A549 (cell line): ENCODE data around the gene SELPLG. TPM values are rescaled to one million over a fixed set of nuclear protein-coding genes. Genes with fewer than 3 reads are reported as not detected.

ENCODE experiments used
- ATAC-seq, 2 experiments: fragments of 200-7000 bp in 1 of 2; fragments of >200 bp in 1 of 2; cut with Nextera tagmentation in 1 of 2; cut with Tn5 transposase in 1 of 2; 3 replicates each; pipeline versions ENCODE4 v1.8.0 to v1.9.1; 2018 to 2020; ENCODE audit warnings: mild to moderate bottlenecking in 1 of 2, moderate library complexity in 1 of 2
- CTCF ChIA-PET: fragments of 300-600 bp; sonication (Branson Sonifier 250); formaldehyde crosslinking; extraction: SDS; loops from one replicate; lab custom pipeline; 2021; ENCODE audit warnings: antibody characterized with exemption, inconsistent platforms; lab: Yijun Ruan, JAX
- POLR2A ChIA-PET: fragments of 350-600 bp; formaldehyde crosslinking; extraction: SDS; loops from one replicate; lab custom pipeline; 2021; ENCODE audit warnings: antibody characterized with exemption, inconsistent platforms; lab: Yijun Ruan, JAX
- DNase-seq, 2 experiments: peaks; one replicate each; pipeline versions ENCODE4 v3.0.0 to v3.0.0-alpha.2; 2011 to 2016; ENCODE audit warnings: low read depth in 1 of 2, low spot score in 1 of 2
- FAIRE-seq: peaks from 2 replicates; lab custom pipeline; 2011; peaks lifted over from hg19 to GRCh38; lab: Jason Lieb, UNC
- H3K27ac ChIP-seq, 2 experiments: fragments of >200 bp; sonication (Bioruptor Twin); formaldehyde crosslinking; 3 replicates each; pipeline ENCODE4 v1.5.1; 2016 to 2017
- H3K4me1 ChIP-seq: fragments of >200 bp; sonication (Bioruptor Twin); formaldehyde crosslinking; 3 replicates; pipeline ENCODE4 v1.6.1; 2016
- H3K4me2 ChIP-seq: fragments of >200 bp; sonication (Bioruptor Twin); formaldehyde crosslinking; 3 replicates; pipeline ENCODE4 v1.6.1; 2016
- H3K4me3 ChIP-seq: fragments of >200 bp; sonication (Bioruptor Twin); formaldehyde crosslinking; 3 replicates; pipeline ENCODE4 v1.5.1; 2016
- H3K9me3 ChIP-seq: fragments of >200 bp; sonication (Bioruptor Twin); formaldehyde crosslinking; 3 replicates; pipeline ENCODE4 v1.6.1; 2016
- CBX2 ChIP-seq: fragments of 200-600 bp; sonication (generic); IDR thresholded peaks from 2 replicates; pipeline ENCODE4 v1.6.1; 2016; ENCODE audit warnings: low read depth, mild to moderate bottlenecking, borderline replicate concordance
- CBX8 ChIP-seq: fragments of 200-600 bp; sonication (generic); IDR thresholded peaks from 2 replicates; pipeline ENCODE4 v1.6.1; 2016
- CHD2 ChIP-seq: fragments of 150-350 bp; IDR thresholded peaks from 2 replicates; pipeline ENCODE4 v1.6.1; 2014; ENCODE audit warnings: low read length; ENCODE audit not compliant: partially characterized antibody
- ESRRA ChIP-seq: fragments of 150-350 bp; IDR thresholded peaks from 2 replicates; pipeline ENCODE4 v1.6.1; 2014; ENCODE audit warnings: mild to moderate bottlenecking, low read length, borderline replicate concordance
- FOSL2 ChIP-seq, 2 experiments: fragments of 450-650 bp in 1 of 2; fragments of >200 bp in 1 of 2; sonication (Bioruptor Twin) in 1 of 2; formaldehyde crosslinking; IDR thresholded peaks; 2 replicates each; pipeline versions ENCODE4 v1.5.0 to v1.6.1; 2016 to 2020; ENCODE audit warnings: mild to moderate bottlenecking in 1 of 2, moderate library complexity in 1 of 2
- GATA3 ChIP-seq: IDR thresholded peaks from 2 replicates; pipeline ENCODE4 v1.6.1; 2012; ENCODE audit warnings: borderline replicate concordance
- HDAC2 ChIP-seq: fragments of 200-600 bp; sonication (generic); IDR thresholded peaks from 2 replicates; pipeline ENCODE4 v1.6.1; 2016
- HES2 ChIP-seq: fragments of >200 bp; sonication (Bioruptor Twin); formaldehyde crosslinking; IDR thresholded peaks from 2 replicates; pipeline ENCODE4 v1.6.1; 2016
- HOXB13 ChIP-seq: fragments of 250-450 bp; sonication (Bioruptor Pico); IDR thresholded peaks from 2 replicates; pipeline ENCODE4 v1.5.0; 2020; ENCODE audit warnings: low read depth, mild to moderate bottlenecking, moderate library complexity
- JUN ChIP-seq, 2 experiments: fragments of >200 bp; sonication (Bioruptor Twin); formaldehyde crosslinking; IDR thresholded peaks; 2 replicates in 1 of 2; 3 replicates in 1 of 2; pipeline ENCODE4 v1.6.1; 2016 to 2017
- JUNB ChIP-seq: fragments of >200 bp; sonication (Bioruptor Twin); formaldehyde crosslinking; IDR thresholded peaks from 2 replicates; pipeline ENCODE4 v1.6.1; 2016
- MYC ChIP-seq: IDR thresholded peaks from 2 replicates; pipeline ENCODE4 v1.6.1; 2012; ENCODE audit warnings: mild to moderate bottlenecking, inconsistent platforms, low read length, improper control_type of control experiment, borderline replicate concordance
- NPAS2 ChIP-seq: fragments of 250-450 bp; sonication (Bioruptor Pico); IDR thresholded peaks from 2 replicates; pipeline ENCODE4 v1.8.0; 2022; ENCODE audit warnings: mild to moderate bottlenecking, moderate library complexity, borderline replicate concordance
- NR3C1 ChIP-seq: fragments of >200 bp; sonication (Bioruptor Twin); formaldehyde crosslinking; IDR thresholded peaks from 3 replicates; pipeline ENCODE4 v1.6.1; 2017
- PBX3 ChIP-seq: IDR thresholded peaks from 2 replicates; pipeline ENCODE4 v1.6.1; 2012
- POLR2A ChIP-seq: IDR thresholded peaks from 2 replicates; pipeline ENCODE4 v1.6.1; 2012; ENCODE audit warnings: mild to moderate bottlenecking, low read length
- RARB ChIP-seq: fragments of 250-450 bp; sonication (Bioruptor Pico); IDR thresholded peaks from 2 replicates; pipeline ENCODE4 v1.8.0; 2021; ENCODE audit warnings: mild to moderate bottlenecking, moderate library complexity
- SMC3 ChIP-seq: fragments of >200 bp; sonication (Bioruptor Twin); formaldehyde crosslinking; IDR thresholded peaks from 3 replicates; pipeline ENCODE4 v1.6.1; 2018; ENCODE audit warnings: inconsistent platforms
- SREBF2 ChIP-seq: fragments of 450-650 bp; IDR thresholded peaks from 2 replicates; pipeline ENCODE4 v1.6.1; 2014; ENCODE audit warnings: mild to moderate bottlenecking, moderate library complexity
- USF2 ChIP-seq: fragments of 450-650 bp; IDR thresholded peaks from 2 replicates; pipeline ENCODE4 v1.6.1; 2014; ENCODE audit warnings: antibody characterized with exemption
- ZFP36 ChIP-seq: fragments of 450-650 bp; IDR thresholded peaks from 2 replicates; pipeline ENCODE4 v1.6.1; 2014; ENCODE audit warnings: borderline replicate concordance; ENCODE audit not compliant: partially characterized antibody
- ZNF302 ChIP-seq: fragments of 250-450 bp; sonication (Bioruptor Pico); IDR thresholded peaks from 2 replicates; pipeline ENCODE4 v1.9.0; 2021; ENCODE audit warnings: inconsistent platforms, mild to moderate bottlenecking, moderate library complexity
- ZSCAN20 ChIP-seq: fragments of 250-450 bp; sonication (Bioruptor Pico); IDR thresholded peaks from 2 replicates; pipeline ENCODE4 v1.8.0; 2022; ENCODE audit warnings: mild to moderate bottlenecking, moderate library complexity
- WGBS: methylation state at CpG from one replicate; pipeline ENCODE4 v1.1.6; 2017; ENCODE audit errors: missing lambda C conversion rate; 5-methylcytosine and 5-hydroxymethylcytosine counted together
- polyA plus RNA-seq, 4 experiments: library from polyadenylated mRNA; depleted of rRNA in 3 of 4; stranded (reverse); fragments of >200 nt; fragmentation: RNase III in 1 of 4; extraction: RNeasy Plus Mini Kit Qiagen cat#74134 plus additional on column Dnase treatment in 1 of 4; gene quantifications; 2 replicates in 3 of 4; 3 replicates in 1 of 4; pipeline ENCODE4 v1.2.3, GENCODE V29; 2011 to 2017
- TF ChIP-seq, protein P1 (sequence below): fragments of 150-350 bp; IDR thresholded peaks from 2 replicates; pipeline ENCODE4 v1.6.1; 2014; ENCODE audit warnings: low read depth, mild to moderate bottlenecking, low read length
- TF ChIP-seq, protein P2 (sequence below): fragments of 250-450 bp; sonication (Bioruptor Pico); IDR thresholded peaks from 2 replicates; pipeline ENCODE4 v1.5.0; 2020; ENCODE audit warnings: low read depth, mild to moderate bottlenecking, moderate library complexity
- TF ChIP-seq, protein P3 (sequence below): IDR thresholded peaks from 2 replicates; pipeline ENCODE4 v1.6.1; 2012
- TF ChIP-seq, protein P4 (sequence below): IDR thresholded peaks from 2 replicates; pipeline ENCODE4 v1.6.1; 2012; ENCODE audit warnings: low read depth, borderline replicate concordance

The SELPLG gene
- polyA plus RNA-seq, 2 of the 4 experiments (the other 2 are of a cell fraction), result 0.17 to 0.67 TPM

DNA sequence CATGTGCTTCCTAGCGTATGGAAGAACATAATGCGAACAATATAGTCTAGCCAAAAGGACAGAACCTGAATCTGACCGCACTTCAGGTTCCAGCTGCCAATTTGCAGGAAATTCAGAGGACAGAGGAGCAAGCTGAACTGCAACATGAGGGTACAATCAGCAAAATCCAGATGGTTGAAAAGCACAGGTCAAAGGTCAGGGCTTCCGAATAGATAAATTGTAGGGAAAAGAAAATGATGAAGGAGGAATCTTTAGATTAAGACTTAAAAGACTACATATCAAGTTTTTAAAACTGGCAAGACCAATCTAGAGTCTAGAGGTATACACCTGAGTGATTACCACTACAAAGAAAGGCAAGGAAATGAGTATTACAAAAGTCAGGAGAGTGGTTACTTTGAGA lies 42.1 kb upstream of the SELPLG start:
- no peak for ATAC-seq
- POLR2A ChIA-PET, result no interaction called here
- WGBS, result 87% methylated on average over 4 of the region's 4 CpGs
- no peak for FAIRE-seq
- H3K4me1 ChIP-seq, result peaks cover 3% of the 10 kb centered on the region; the same call in 1 of the 3 replicates
- no peak for DNase-seq
- no peak overlapping the region for H3K4me2 ChIP-seq
- no peak overlapping the region for H3K4me3 ChIP-seq
- CTCF ChIA-PET, result interaction anchor here (1.1 to 6.2 kb wide), 2 partner anchors 10 to 12 kb away, joined by 3 to 38 read pairs; no protein-coding TSS in a partner anchor
- H3K9me3 ChIP-seq, result no peaks in the 10 kb centered on the region
- no peak overlapping the region for H3K27ac ChIP-seq
- TF ChIP-seq CBX2 (no peak), USF2 (no peak), FOSL2 (IDR thresholded peaks at IDR 0.05) (no peak), FOSL2 (CRISPR knock-in tag; IDR thresholded peaks at IDR 0.05) (no peak), POLR2A (no peak)
- TF ChIP-seq, protein P1, sequence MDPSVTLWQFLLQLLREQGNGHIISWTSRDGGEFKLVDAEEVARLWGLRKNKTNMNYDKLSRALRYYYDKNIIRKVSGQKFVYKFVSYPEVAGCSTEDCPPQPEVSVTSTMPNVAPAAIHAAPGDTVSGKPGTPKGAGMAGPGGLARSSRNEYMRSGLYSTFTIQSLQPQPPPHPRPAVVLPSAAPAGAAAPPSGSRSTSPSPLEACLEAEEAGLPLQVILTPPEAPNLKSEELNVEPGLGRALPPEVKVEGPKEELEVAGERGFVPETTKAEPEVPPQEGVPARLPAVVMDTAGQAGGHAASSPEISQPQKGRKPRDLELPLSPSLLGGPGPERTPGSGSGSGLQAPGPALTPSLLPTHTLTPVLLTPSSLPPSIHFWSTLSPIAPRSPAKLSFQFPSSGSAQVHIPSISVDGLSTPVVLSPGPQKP, result no peak

- WGBS, result 84% methylated on average over 3 of the region's 3 CpGs
- peaks cover 30% of the 10 kb centered on the region for H3K4me1 ChIP-seq
- H3K4me2 ChIP-seq, result no peak overlapping the region
- CTCF ChIA-PET, result interaction anchor here (1.5 to 19.3 kb wide), 4 partner anchors 7 to 131 kb away, joined by 4 to 313 read pairs (median 8); no protein-coding TSS in a partner anchor
- no peak for ATAC-seq
- H3K9me3 ChIP-seq, result no peaks in the 10 kb centered on the region
- no peak for TF ChIP-seq NR3C1
- no peak for TF ChIP-seq SMC3
- no peak for TF ChIP-seq RARB (CRISPR knock-in tag)
- no peak for TF ChIP-seq ZSCAN20 (CRISPR knock-in tag)
- TF ChIP-seq ZNF302 (CRISPR knock-in tag), result no peak
- no peak for TF ChIP-seq HES2
- no peak overlapping the region for H3K27ac ChIP-seq
- H3K4me3 ChIP-seq, result no peak overlapping the region
- POLR2A ChIA-PET, result no interaction called here
- no peak for DNase-seq
- no peak for FAIRE-seq
Measured at GRCh38 chr12:108672054-108672453, 38.4 kb upstream of the SELPLG start.

- H3K9me3 ChIP-seq, result no peaks in the 10 kb centered on the region
- 90% methylated on average over 3 of the region's 3 CpGs for WGBS
- H3K27ac ChIP-seq, result 0 out of 6 replicates have a peak overlapping the region, but pooled peaks of 1 of the 2 experiments have one; percentile 3
- FAIRE-seq (no peak), ATAC-seq (no peak), DNase-seq (no peak)
- ChIA-PET CTCF (interaction anchor here (0.6 to 19.3 kb wide), 8 partner anchors 8 to 132 kb away, joined by 3 to 313 read pairs (median 3); no protein-coding TSS in a partner anchor), POLR2A (no interaction called here)
- no peak overlapping the region for H3K4me3 ChIP-seq
- TF ChIP-seq MYC (no peak), JUN (IDR thresholded peaks at IDR 0.05) (no peak), CBX8 (no peak), SREBF2 (no peak), NPAS2 (CRISPR knock-in tag) (no peak), HOXB13 (no peak), ESRRA (no peak), CHD2 (no peak), RARB (CRISPR knock-in tag) (no peak), ZFP36 (no peak), PBX3 (no peak), CBX2 (no peak), GATA3 (no peak), JUNB (no peak), HDAC2 (no peak)
- TF ChIP-seq, protein P2, sequence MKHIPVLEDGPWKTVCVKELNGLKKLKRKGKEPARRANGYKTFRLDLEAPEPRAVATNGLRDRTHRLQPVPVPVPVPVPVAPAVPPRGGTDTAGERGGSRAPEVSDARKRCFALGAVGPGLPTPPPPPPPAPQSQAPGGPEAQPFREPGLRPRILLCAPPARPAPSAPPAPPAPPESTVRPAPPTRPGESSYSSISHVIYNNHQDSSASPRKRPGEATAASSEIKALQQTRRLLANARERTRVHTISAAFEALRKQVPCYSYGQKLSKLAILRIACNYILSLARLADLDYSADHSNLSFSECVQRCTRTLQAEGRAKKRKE, result no peak
- TF ChIP-seq, protein P3, sequence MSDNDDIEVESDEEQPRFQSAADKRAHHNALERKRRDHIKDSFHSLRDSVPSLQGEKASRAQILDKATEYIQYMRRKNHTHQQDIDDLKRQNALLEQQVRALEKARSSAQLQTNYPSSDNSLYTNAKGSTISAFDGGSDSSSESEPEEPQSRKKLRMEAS, result no peak
- TF ChIP-seq, protein P4, sequence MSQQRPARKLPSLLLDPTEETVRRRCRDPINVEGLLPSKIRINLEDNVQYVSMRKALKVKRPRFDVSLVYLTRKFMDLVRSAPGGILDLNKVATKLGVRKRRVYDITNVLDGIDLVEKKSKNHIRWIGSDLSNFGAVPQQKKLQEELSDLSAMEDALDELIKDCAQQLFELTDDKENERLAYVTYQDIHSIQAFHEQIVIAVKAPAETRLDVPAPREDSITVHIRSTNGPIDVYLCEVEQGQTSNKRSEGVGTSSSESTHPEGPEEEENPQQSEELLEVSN, result no peak
- H3K4me2 ChIP-seq, result no peak overlapping the region
- H3K4me1 ChIP-seq, result peaks cover 39% of the 10 kb centered on the region
Measured at GRCh38 chr12:108671110-108671509, 37.4 kb upstream of the SELPLG start.
